ENCODE data around the gene ITGA5.

DNA sequence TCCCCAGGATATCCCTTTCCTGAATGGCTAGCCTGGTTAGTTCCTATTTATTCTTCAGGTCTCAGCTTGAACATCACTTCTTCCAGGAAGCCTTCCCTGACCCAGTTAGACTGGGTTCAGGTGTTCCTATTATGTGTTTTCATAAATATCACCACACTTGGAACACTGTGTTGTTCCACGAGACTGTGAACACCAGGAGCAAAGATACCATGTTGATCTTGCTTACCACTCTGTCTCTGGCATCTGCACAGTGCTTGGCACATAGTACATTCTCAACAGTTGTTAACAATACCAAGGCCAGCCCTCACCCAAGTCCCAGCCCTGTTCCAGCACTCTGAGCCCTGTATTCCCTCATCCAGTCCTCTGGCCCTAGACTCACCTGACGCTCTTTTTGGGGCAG, 20.8 kb downstream of the ITGA5 start:
- TF ChIP-seq TARDBP (IDR thresholded peaks at IDR 0.05) (no peak), FOXA1 (IDR thresholded peaks at IDR 0.05) (no peak), PKNOX1 (IDR thresholded peaks at IDR 0.05) (no peak), FOXK2 (IDR thresholded peaks at IDR 0.05) (no peak), SUZ12 (IDR thresholded peaks at IDR 0.05) (no peak), CTBP1 (IDR thresholded peaks at IDR 0.05; ENCODE audit: borderline replicate concordance) (no peak), ZNF384 (IDR thresholded peaks at IDR 0.05) (no peak), SP1 (IDR thresholded peaks at IDR 0.05) (no peak), BHLHE40 (IDR thresholded peaks at IDR 0.05; ENCODE audit: borderline replicate concordance) (no peak), ELF4 (IDR thresholded peaks at IDR 0.05) (no peak)

Data from HEK293T (cell line).